GM21367 (cell line): ENCODE data around the gene IRGQ.

Source experiments
- ATAC-seq: cut with Tn5 transposase; IDR thresholded peaks from one replicate; pipeline ENCODE4 v1.9.1; 2021; ENCODE audit not compliant: unreplicated experiment

IRGQ gene

GRCh38 chr19:43545276-43545675, 50.7 kb downstream of the IRGQ start:
- ATAC-seq, result no peak

DNA sequence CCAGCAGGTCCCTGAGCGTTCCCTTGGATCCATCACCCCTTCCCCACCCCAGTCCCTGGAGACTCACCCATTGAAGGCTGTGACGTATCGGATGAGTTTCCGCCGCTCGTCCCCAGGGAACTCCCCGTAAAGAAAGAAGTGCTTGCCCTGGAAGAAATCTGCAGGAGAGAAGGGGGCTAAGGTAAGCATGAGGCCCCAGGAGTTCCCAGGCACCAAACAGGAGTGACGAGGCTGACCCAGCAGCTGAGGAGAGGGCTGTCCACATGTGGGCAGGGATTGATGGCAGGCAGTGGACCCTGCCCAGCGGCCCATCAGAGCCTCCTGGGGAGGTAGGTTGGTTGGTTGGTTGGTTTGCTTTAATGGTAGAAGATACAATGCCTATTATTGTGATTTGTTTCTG, 51.9 kb downstream of the IRGQ start:
- ATAC-seq, result no peak

GRCh38 chr19:43541920-43542650, 53.8 kb downstream of the IRGQ start:
- ATAC-seq, result no peak

GRCh38 chr19:43540381-43540780, 55.6 kb downstream of the IRGQ start:
- ATAC-seq, result no peak

DNA sequence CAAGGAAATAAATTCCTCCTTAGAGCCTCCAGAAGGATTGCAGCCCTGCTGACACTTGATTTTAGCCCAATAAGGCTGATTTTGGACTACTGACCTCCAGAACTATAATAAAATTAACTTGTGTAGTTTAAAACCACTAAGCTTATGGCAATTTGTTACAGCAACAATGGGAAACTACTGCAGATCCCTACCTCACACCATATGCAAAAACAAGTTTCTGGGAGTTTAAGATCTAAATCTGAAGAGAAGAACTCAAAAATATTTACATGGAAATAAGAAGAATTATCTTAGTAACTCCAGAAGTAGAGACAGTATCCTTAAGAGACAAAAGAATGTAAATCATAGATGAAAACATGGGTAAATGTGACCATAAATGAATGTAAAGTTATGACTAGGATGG, 57.0 kb downstream of the IRGQ start:
- ATAC-seq, result no peak

DNA sequence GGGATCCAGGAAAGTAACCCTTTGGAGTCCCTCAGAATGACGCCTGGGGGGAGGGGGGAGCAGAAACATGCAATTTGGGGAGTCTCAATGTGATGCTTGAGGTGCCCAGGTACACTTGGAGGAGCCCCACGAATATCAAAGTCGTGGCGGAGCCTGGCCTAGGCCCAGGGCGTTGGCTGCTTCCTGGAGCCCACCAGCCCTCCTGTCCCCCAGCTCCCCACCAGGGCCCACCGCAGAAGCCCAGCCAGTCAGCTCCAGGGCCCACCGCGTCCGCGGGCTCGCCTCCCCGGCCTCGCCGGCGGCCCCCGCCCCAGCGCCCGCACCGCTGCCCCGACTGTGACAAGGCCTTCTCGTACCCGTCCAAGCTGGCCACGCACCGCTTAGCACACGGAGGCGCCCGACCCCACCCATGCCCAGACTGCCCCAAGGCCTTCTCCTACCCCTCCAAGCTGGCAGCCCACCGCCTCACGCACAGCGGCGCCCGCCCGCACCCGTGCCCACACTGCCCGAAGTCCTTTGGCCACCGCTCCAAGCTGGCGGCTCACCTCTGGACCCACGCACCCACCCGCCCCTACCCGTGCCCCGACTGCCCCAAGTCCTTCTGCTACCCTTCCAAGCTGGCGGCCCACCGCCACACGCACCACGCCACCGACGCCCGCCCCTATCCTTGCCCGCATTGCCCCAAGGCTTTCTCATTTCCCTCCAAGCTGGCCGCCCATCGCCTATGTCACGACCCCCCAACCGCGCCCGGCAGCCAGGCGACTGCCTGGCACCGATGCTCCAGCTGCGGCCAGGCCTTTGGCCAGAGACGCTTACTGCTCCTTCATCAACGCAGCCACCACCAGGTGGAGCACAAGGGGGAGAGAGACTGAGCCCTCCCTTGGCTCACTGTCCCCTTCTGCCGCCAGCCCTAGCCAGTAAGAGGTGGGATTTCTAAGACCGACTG, 60.8 kb downstream of the IRGQ start:
- ATAC-seq, result no peak
